Right lung (tissue), 5 donors: ENCODE data around the gene TMEM53. TPM values are rescaled to one million over a fixed set of nuclear protein-coding genes. Genes with fewer than 3 reads are reported as not detected.

Source experiments
- DNase-seq, 2 donors: peaks; one replicate each; pipeline ENCODE4 v3.0.0-alpha.2; 2013
- polyA plus RNA-seq, 5 donors: library from polyadenylated mRNA; unstranded; fragments of 120-200 nt; gene quantifications; one replicate each; pipeline versions ENCODE4 v1.2.1 to v1.2.3, GENCODE V29; 2013; ENCODE audit warnings: inconsistent platforms in 1 of 5, low replicate concordance in 1 of 5; ENCODE audit not compliant: insufficient read length in 5 of 5, insufficient read depth in 1 of 5

The TMEM53 gene
- polyA plus RNA-seq, 5 donors, result 8.2 to 12.0 (median 9.2) TPM

- DNase-seq, result no peak
Observed at GRCh38 chr1:44648529-44649250, 25.6 kb downstream of the TMEM53 start.

GRCh38 chr1:44647896-44648295 lies 26.4 kb downstream of the TMEM53 start:
- no peak for DNase-seq

- DNase-seq, result no peak
Observed at GRCh38 chr1:44646261-44647110, 27.8 kb downstream of the TMEM53 start.

GRCh38 chr1:44645476-44646244 lies 28.6 kb downstream of the TMEM53 start:
- DNase-seq, result no peak

GRCh38 chr1:44644806-44645205 lies 29.5 kb downstream of the TMEM53 start:
- no peak for DNase-seq

- DNase-seq, result no peak
Observed at GRCh38 chr1:44643721-44644334, 30.5 kb downstream of the TMEM53 start.

- no peak for DNase-seq
Observed at GRCh38 chr1:44642925-44643324, 31.4 kb downstream of the TMEM53 start.

- DNase-seq, result no peak
Observed at GRCh38 chr1:44642255-44642654, 32.0 kb downstream of the TMEM53 start.

GRCh38 chr1:44641126-44642102 lies 32.9 kb downstream of the TMEM53 start:
- DNase-seq, result no peak

GRCh38 chr1:44640200-44640853 lies 34.0 kb downstream of the TMEM53 start:
- no peak for DNase-seq

- no peak for DNase-seq
Observed at GRCh38 chr1:44637702-44638411, 36.4 kb downstream of the TMEM53 start.

- DNase-seq, result no peak
Observed at GRCh38 chr1:44636688-44637598, 37.3 kb downstream of the TMEM53 start.

- DNase-seq, result no peak
Observed at GRCh38 chr1:44636083-44636687, 38.1 kb downstream of the TMEM53 start.

- DNase-seq, result no peak
Observed at GRCh38 chr1:44635439-44635838, 38.8 kb downstream of the TMEM53 start.

GRCh38 chr1:44634606-44635189 lies 39.6 kb downstream of the TMEM53 start:
- DNase-seq, result no peak

- no peak for DNase-seq
Observed at GRCh38 chr1:44632598-44632997, 41.7 kb downstream of the TMEM53 start.
